Measurements from ENCODE around the gene UQCC5.

Gene UQCC5

GRCh38 chr3:52495777-52496602 is 40.4 kb upstream of the UQCC5 start:
- Histone ChIP-seq H3K36me3 (ENCODE audit: insufficient read depth, low read length) (peaks cover 17% of the 10 kb centered on the region), H3K4me1 (ENCODE audit: insufficient read depth, low read length) (no peaks in the 10 kb centered on the region), H3K4me3 (ENCODE audit: low read length) (no peak overlapping the region), H2AFZ (ENCODE audit: low read depth, low read length) (no peak overlapping the region), H3K9me3 (ENCODE audit: low read length) (no peaks in the 10 kb centered on the region), H3K27me3 (ENCODE audit: insufficient read depth, low read length) (no peaks in the 10 kb centered on the region)

- Histone ChIP-seq H3K4me1 (ENCODE audit: insufficient read depth, low read length) (no peaks in the 10 kb centered on the region), H3K27me3 (ENCODE audit: insufficient read depth, low read length) (no peaks in the 10 kb centered on the region)
These were observed 38.0 kb upstream of the UQCC5 start for GRCh38 chr3:52498137-52499054.

GRCh38 chr3:52501046-52501445 is 35.4 kb upstream of the UQCC5 start:
- no peaks in the 10 kb centered on the region for H3K27me3 ChIP-seq (ENCODE audit: insufficient read depth, low read length)
- no peaks in the 10 kb centered on the region for H3K4me1 ChIP-seq (ENCODE audit: insufficient read depth, low read length)
- H3K4me3 ChIP-seq (ENCODE audit: low read length), result no peak overlapping the region
- no peak overlapping the region for H2AFZ ChIP-seq (ENCODE audit: low read depth, low read length)
- H3K36me3 ChIP-seq (ENCODE audit: insufficient read depth, low read length), result no peaks in the 10 kb centered on the region
- H3K9me3 ChIP-seq (ENCODE audit: low read length), result no peaks in the 10 kb centered on the region

More at GRCh38 chr3:52498137-52499054, 38.0 kb upstream of the UQCC5 start:
- Histone ChIP-seq H2AFZ (ENCODE audit: low read depth, low read length) (no peak overlapping the region), H3K9me3 (ENCODE audit: low read length) (no peaks in the 10 kb centered on the region), H3K4me3 (ENCODE audit: low read length) (no peak overlapping the region), H3K36me3 (ENCODE audit: insufficient read depth, low read length) (no peaks in the 10 kb centered on the region)

GRCh38 chr3:52502001-52502400 is 34.4 kb upstream of the UQCC5 start:
- Histone ChIP-seq H2AFZ (ENCODE audit: low read depth, low read length) (no peak overlapping the region), H3K27me3 (ENCODE audit: insufficient read depth, low read length) (no peaks in the 10 kb centered on the region), H3K4me3 (ENCODE audit: low read length) (no peak overlapping the region), H3K9me3 (ENCODE audit: low read length) (no peaks in the 10 kb centered on the region), H3K4me1 (ENCODE audit: insufficient read depth, low read length) (no peaks in the 10 kb centered on the region), H3K36me3 (ENCODE audit: insufficient read depth, low read length) (no peaks in the 10 kb centered on the region)

GRCh38 chr3:52502808-52503350 is 33.5 kb upstream of the UQCC5 start:
- Histone ChIP-seq H3K4me3 (ENCODE audit: low read length) (no peak overlapping the region), H3K27me3 (ENCODE audit: insufficient read depth, low read length) (no peaks in the 10 kb centered on the region), H3K36me3 (ENCODE audit: insufficient read depth, low read length) (no peaks in the 10 kb centered on the region), H2AFZ (ENCODE audit: low read depth, low read length) (no peak overlapping the region), H3K9me3 (ENCODE audit: low read length) (no peaks in the 10 kb centered on the region), H3K4me1 (ENCODE audit: insufficient read depth, low read length) (no peaks in the 10 kb centered on the region)

GRCh38 chr3:52503788-52504424 is 32.5 kb upstream of the UQCC5 start:
- Histone ChIP-seq H3K36me3 (ENCODE audit: insufficient read depth, low read length) (no peaks in the 10 kb centered on the region), H3K4me1 (ENCODE audit: insufficient read depth, low read length) (no peaks in the 10 kb centered on the region), H3K27me3 (ENCODE audit: insufficient read depth, low read length) (no peaks in the 10 kb centered on the region), H3K9me3 (ENCODE audit: low read length) (no peaks in the 10 kb centered on the region), H2AFZ (ENCODE audit: low read depth, low read length) (no peak overlapping the region), H3K4me3 (ENCODE audit: low read length) (no peak overlapping the region)

- Histone ChIP-seq H3K36me3 (ENCODE audit: insufficient read depth, low read length) (no peaks in the 10 kb centered on the region), H3K27me3 (ENCODE audit: insufficient read depth, low read length) (no peaks in the 10 kb centered on the region), H3K9me3 (ENCODE audit: low read length) (no peaks in the 10 kb centered on the region), H3K4me1 (ENCODE audit: insufficient read depth, low read length) (no peaks in the 10 kb centered on the region), H3K4me3 (ENCODE audit: low read length) (no peak overlapping the region), H2AFZ (ENCODE audit: low read depth, low read length) (no peak overlapping the region)
These were observed 31.4 kb upstream of the UQCC5 start for GRCh38 chr3:52504977-52505376.

GRCh38 chr3:52506266-52506966 is 30.0 kb upstream of the UQCC5 start:
- Histone ChIP-seq H3K27me3 (ENCODE audit: insufficient read depth, low read length) (peaks cover 7% of the 10 kb centered on the region), H3K4me3 (ENCODE audit: low read length) (no peak overlapping the region), H3K36me3 (ENCODE audit: insufficient read depth, low read length) (no peaks in the 10 kb centered on the region), H3K9me3 (ENCODE audit: low read length) (no peaks in the 10 kb centered on the region), H2AFZ (ENCODE audit: low read depth, low read length) (no peak overlapping the region), H3K4me1 (ENCODE audit: insufficient read depth, low read length) (no peaks in the 10 kb centered on the region)

GRCh38 chr3:52507359-52507758 is 29.0 kb upstream of the UQCC5 start:
- H3K36me3 ChIP-seq (ENCODE audit: insufficient read depth, low read length), result no peaks in the 10 kb centered on the region
- H3K27me3 ChIP-seq (ENCODE audit: insufficient read depth, low read length), result peaks cover 13% of the 10 kb centered on the region
- no peaks in the 10 kb centered on the region for H3K9me3 ChIP-seq (ENCODE audit: low read length)
- H3K4me3 ChIP-seq (ENCODE audit: low read length), result no peak overlapping the region
- H2AFZ ChIP-seq (ENCODE audit: low read depth, low read length), result no peak overlapping the region
- no peaks in the 10 kb centered on the region for H3K4me1 ChIP-seq (ENCODE audit: insufficient read depth, low read length)

GRCh38 chr3:52509753-52510328 is 26.6 kb upstream of the UQCC5 start:
- Histone ChIP-seq H3K9me3 (ENCODE audit: low read length) (no peaks in the 10 kb centered on the region), H3K4me3 (ENCODE audit: low read length) (no peak overlapping the region), H3K4me1 (ENCODE audit: insufficient read depth, low read length) (no peaks in the 10 kb centered on the region), H3K36me3 (ENCODE audit: insufficient read depth, low read length) (no peaks in the 10 kb centered on the region), H3K27me3 (ENCODE audit: insufficient read depth, low read length) (peaks cover 30% of the 10 kb centered on the region), H2AFZ (ENCODE audit: low read depth, low read length) (no peak overlapping the region)

GRCh38 chr3:52511509-52511908 is 24.9 kb upstream of the UQCC5 start:
- Histone ChIP-seq H3K36me3 (ENCODE audit: insufficient read depth, low read length) (no peaks in the 10 kb centered on the region), H3K4me3 (ENCODE audit: low read length) (no peak overlapping the region), H3K27me3 (ENCODE audit: insufficient read depth, low read length) (peaks cover 33% of the 10 kb centered on the region), H3K9me3 (ENCODE audit: low read length) (no peaks in the 10 kb centered on the region), H3K4me1 (ENCODE audit: insufficient read depth, low read length) (no peaks in the 10 kb centered on the region), H2AFZ (ENCODE audit: low read depth, low read length) (no peak overlapping the region)

GRCh38 chr3:52512105-52512504 is 24.3 kb upstream of the UQCC5 start:
- Histone ChIP-seq H2AFZ (ENCODE audit: low read depth, low read length) (no peak overlapping the region), H3K27me3 (ENCODE audit: insufficient read depth, low read length) (peaks cover 33% of the 10 kb centered on the region), H3K4me1 (ENCODE audit: insufficient read depth, low read length) (no peaks in the 10 kb centered on the region), H3K36me3 (ENCODE audit: insufficient read depth, low read length) (no peaks in the 10 kb centered on the region), H3K4me3 (ENCODE audit: low read length) (no peak overlapping the region), H3K9me3 (ENCODE audit: low read length) (no peaks in the 10 kb centered on the region)

Data from neuron (in vitro differentiated cells).